Osteocyte (in vitro differentiated cells): Measurements from ENCODE around the gene ANO2. TPM values are rescaled to one million over a fixed set of nuclear protein-coding genes. Genes with fewer than 3 reads are reported as not detected.

ENCODE experiments used
- DNase-seq: peaks from one replicate; pipeline ENCODE4 v3.0.0; 2021; ENCODE audit warnings: mixed read lengths; ENCODE audit not compliant: unreplicated experiment; ENCODE audit errors: extremely low spot score
- H3K27ac Mint-ChIP-seq: one replicate; pipeline ENCODE4 v1.8.0; 2021; ENCODE audit warnings: mild to moderate bottlenecking, mixed read lengths; ENCODE audit not compliant: unreplicated experiment
- H3K27me3 Mint-ChIP-seq: one replicate; pipeline ENCODE4 v1.8.0; 2021; ENCODE audit warnings: mixed read lengths; ENCODE audit not compliant: unreplicated experiment
- H3K36me3 Mint-ChIP-seq: one replicate; pipeline ENCODE4 v1.8.0; 2021; ENCODE audit warnings: mixed read lengths; ENCODE audit not compliant: unreplicated experiment
- H3K4me1 Mint-ChIP-seq: one replicate; pipeline ENCODE4 v1.8.0; 2021; ENCODE audit warnings: mixed read lengths; ENCODE audit not compliant: unreplicated experiment
- H3K4me3 Mint-ChIP-seq: one replicate; pipeline ENCODE4 v1.8.0; 2021; ENCODE audit warnings: mild to moderate bottlenecking, moderate library complexity, mixed read lengths; ENCODE audit not compliant: unreplicated experiment
- H3K9me3 Mint-ChIP-seq: one replicate; pipeline ENCODE4 v1.8.0; 2021; ENCODE audit warnings: mixed read lengths; ENCODE audit not compliant: unreplicated experiment
- total RNA-seq: library from RNA; stranded (reverse); gene quantifications from 2 replicates; pipeline ENCODE4 v1.2.1, GENCODE V29; 2021
- TF ChIP-seq, protein P1 (sequence below): fragments of 200-600 bp; sonication (generic); IDR thresholded peaks from 2 replicates; pipeline ENCODE4 v1.5.0; 2021; ENCODE audit warnings: antibody characterized with exemption, mild to moderate bottlenecking, moderate library complexity

ANO2 gene
- total RNA-seq, 1 donor from 2014 or later = 0.59 TPM

DNA sequence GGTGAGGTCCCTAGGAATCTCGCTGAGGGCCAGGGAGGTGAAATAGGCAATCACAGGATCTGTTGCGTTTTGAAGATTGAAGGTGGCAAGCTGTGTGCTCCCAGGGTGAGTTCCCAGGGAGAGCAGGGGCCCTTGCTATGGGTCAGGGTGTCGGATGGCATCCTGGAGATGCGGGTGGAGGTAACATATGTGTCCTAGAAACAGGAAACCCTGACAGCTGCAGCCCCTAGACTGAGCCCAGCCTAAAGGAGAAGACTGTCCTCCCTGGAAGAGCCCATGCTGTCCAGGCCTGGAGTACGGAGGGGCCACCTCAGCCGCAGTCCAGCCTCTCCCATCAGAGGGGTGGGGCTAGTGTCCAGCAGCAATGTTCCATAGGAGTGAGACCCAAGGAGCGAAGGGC lies 318.9 kb downstream of the ANO2 start:
- H3K27me3 Mint-ChIP-seq = peaks cover 2% of the 10 kb centered on the region
- TF ChIP-seq, protein P1, sequence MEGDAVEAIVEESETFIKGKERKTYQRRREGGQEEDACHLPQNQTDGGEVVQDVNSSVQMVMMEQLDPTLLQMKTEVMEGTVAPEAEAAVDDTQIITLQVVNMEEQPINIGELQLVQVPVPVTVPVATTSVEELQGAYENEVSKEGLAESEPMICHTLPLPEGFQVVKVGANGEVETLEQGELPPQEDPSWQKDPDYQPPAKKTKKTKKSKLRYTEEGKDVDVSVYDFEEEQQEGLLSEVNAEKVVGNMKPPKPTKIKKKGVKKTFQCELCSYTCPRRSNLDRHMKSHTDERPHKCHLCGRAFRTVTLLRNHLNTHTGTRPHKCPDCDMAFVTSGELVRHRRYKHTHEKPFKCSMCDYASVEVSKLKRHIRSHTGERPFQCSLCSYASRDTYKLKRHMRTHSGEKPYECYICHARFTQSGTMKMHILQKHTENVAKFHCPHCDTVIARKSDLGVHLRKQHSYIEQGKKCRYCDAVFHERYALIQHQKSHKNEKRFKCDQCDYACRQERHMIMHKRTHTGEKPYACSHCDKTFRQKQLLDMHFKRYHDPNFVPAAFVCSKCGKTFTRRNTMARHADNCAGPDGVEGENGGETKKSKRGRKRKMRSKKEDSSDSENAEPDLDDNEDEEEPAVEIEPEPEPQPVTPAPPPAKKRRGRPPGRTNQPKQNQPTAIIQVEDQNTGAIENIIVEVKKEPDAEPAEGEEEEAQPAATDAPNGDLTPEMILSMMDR = no peak
- H3K4me1 Mint-ChIP-seq = no peaks in the 10 kb centered on the region
- no peaks in the 10 kb centered on the region for H3K36me3 Mint-ChIP-seq
- no peak overlapping the region for H3K4me3 Mint-ChIP-seq
- no peak for DNase-seq
- no peaks in the 10 kb centered on the region for H3K9me3 Mint-ChIP-seq
- no peak overlapping the region for H3K27ac Mint-ChIP-seq

DNA sequence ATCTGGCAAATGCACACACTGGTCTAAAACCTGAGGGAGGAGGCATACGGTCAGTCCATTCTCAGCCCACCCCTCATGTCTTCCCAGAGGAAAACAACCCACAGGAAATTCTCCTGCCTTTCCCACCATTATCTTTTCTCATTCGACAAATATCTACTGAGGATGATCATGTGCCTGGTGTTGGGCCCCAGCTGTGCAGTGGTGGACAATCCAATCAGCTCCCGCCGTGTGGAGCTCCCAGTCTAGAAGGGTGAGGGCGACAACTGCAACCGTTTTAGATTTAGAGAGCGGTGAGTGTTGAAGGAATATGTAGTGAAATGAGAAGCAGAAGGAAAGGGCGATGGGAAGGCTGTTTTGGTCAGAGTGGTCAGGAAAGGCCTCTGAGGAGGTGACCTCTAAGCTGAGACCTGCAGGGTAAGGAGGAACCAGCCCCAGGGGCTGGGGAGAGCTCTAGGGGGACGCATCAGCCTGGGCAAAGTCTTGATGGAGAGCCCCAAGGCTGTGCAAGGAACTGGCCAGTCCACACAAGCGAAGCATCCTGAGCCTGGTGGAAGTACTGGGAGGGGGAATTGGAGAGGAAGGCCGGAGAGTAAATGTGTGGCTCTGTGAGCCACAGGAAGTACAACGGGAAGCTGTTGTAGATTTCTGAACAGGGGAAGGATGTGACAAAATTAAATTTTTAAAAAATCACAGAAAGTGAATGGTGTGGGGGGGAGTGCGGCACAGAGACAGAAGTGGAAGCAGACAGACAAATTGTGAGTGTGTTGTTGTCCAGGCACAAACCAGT lies 320.4 kb downstream of the ANO2 start:
- Mint-ChIP-seq H3K4me3 (no peak overlapping the region), H3K36me3 (no peaks in the 10 kb centered on the region), H3K4me1 (no peaks in the 10 kb centered on the region), H3K27me3 (peaks cover 2% of the 10 kb centered on the region), H3K9me3 (no peaks in the 10 kb centered on the region), H3K27ac (no peak overlapping the region)
- TF ChIP-seq, protein P1 = no peak
- no peak for DNase-seq

DNA sequence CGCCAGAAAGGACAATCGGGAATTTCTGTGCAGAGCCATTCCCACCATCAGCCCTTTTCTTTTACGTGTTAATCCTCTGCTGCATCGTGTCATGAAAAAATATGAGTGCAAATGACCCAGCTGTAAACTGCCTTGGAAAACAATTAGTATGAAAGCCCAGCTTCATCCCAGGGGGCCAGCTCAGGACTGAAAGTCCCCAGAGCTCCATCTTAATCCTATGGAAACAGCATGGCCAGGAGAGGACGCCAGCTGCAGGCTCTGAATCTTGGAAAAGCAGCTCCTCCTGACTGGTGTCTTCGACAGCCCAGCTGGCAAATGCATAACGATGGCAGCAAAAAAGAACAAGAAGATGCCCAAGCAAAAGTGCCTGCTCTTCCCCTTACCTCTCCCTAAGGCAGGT lies 321.6 kb downstream of the ANO2 start:
- H3K27ac Mint-ChIP-seq = no peak overlapping the region
- H3K9me3 Mint-ChIP-seq = no peaks in the 10 kb centered on the region
- TF ChIP-seq, protein P1 = no peak
- no peaks in the 10 kb centered on the region for H3K4me1 Mint-ChIP-seq
- no peak overlapping the region for H3K4me3 Mint-ChIP-seq
- no peaks in the 10 kb centered on the region for H3K36me3 Mint-ChIP-seq
- DNase-seq = no peak
- H3K27me3 Mint-ChIP-seq = peaks cover 2% of the 10 kb centered on the region

DNA sequence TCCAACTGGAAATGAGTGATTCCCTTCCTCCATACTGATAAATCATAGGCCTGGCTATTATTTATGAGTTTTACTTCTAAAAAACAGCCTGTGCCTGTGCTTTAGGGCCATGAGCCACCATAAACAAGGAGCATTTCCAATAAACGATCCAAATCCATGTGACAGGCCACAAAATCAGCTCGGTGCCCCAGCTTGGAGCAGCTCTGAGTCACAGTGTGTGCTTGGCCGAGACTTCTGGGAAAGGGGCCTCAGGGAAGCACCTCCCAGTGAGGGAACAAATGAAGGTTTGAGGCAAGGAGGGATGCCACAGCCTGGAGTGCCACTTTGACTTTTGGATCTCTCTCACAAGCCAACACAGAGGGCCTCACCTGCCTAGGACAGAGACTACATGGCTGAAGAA lies 322.8 kb downstream of the ANO2 start:
- no peaks in the 10 kb centered on the region for H3K4me1 Mint-ChIP-seq
- H3K9me3 Mint-ChIP-seq = no peaks in the 10 kb centered on the region
- H3K27me3 Mint-ChIP-seq = peaks cover 2% of the 10 kb centered on the region
- no peak overlapping the region for H3K4me3 Mint-ChIP-seq
- H3K27ac Mint-ChIP-seq = no peak overlapping the region
- DNase-seq = no peak
- TF ChIP-seq, protein P1 = no peak
- H3K36me3 Mint-ChIP-seq = no peaks in the 10 kb centered on the region

DNA sequence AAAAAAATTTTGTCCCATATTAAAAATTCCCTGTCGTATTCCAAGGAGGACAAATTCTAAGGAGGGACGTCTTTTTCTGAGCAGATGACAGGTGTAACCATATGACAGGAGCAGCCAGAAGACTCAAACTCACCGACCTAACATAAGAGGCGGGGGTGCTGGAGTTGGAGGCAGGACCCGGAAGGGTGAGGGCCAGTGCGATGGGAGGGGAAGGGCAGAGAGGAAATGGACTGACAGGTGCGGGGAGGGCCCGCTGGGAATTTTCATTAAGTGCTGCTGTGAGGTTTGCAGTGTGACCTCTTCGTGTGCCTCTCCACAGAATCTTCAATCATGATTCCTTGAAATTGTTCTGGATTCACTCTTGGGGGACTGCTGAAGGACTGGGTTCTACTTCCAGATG lies 323.7 kb downstream of the ANO2 start:
- no peaks in the 10 kb centered on the region for H3K4me1 Mint-ChIP-seq
- TF ChIP-seq, protein P1 = no peak
- H3K9me3 Mint-ChIP-seq = no peaks in the 10 kb centered on the region
- H3K36me3 Mint-ChIP-seq = no peaks in the 10 kb centered on the region
- peaks cover 2% of the 10 kb centered on the region for H3K27me3 Mint-ChIP-seq
- H3K27ac Mint-ChIP-seq = no peak overlapping the region
- H3K4me3 Mint-ChIP-seq = no peak overlapping the region
- DNase-seq = no peak
